NCI-H1048 (cell line): ENCODE measurements around the gene NR1I3.

Experiments
- DNase-seq: peaks from one replicate; lab custom pipeline; 2025; lab: John Stamatoyannopoulos, UW

Gene NR1I3

DNA sequence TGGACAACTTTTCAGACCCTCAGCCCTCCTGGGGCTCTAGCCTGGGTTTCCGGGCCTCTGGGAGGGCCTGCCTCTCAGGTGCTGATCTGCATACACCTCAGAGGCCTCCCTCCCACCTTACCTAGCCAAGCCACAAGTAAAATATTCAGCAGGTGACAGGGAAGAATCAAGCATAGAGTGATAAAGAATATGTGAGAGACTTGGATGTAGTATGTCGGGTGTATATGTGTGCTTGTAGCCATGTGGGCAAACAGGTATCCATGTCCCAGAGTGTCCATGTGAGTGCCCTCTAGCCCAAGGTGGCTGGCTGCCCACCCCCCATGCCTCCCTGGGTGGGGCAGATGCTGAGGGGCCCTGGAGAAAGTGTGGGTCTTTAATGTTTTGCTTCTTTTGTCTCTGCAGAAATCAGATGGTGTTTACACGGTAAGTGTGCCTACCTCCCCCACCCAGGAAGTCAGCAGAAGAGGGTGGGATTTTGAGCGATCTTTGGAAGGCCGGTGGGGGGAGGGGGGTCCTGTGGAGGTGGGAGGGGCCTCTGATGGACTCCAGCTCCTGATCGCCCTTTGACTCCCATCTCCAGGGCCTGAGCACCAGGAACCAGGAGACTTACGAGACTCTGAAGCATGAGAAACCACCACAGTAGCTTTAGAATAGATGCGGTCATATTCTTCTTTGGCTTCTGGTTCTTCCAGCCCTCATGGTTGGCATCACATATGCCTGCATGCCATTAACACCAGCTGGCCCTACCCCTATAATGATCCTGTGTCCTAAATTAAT lies 19.5 kb downstream of the NR1I3 start:
- DNase-seq, result no peak

DNA sequence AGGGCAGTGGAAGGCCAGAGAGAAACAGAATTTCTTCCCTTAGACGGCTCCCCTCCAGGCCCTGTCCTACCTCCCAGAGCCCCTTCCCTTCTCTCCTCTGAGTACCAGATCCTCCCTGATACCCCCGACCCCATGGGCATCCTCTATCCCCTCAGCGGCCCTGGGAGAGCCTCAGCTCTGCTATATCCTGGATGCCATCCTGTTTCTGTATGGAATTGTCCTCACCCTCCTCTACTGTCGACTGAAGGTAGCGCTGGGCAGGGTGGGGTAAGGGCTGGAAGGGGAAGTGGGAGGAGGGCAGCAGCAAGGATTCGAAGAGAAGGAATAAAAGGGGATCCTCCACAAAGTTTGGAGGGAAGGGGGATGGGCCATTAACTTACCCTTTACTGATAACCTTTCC lies 20.2 kb downstream of the NR1I3 start:
- DNase-seq, result no peak

DNA sequence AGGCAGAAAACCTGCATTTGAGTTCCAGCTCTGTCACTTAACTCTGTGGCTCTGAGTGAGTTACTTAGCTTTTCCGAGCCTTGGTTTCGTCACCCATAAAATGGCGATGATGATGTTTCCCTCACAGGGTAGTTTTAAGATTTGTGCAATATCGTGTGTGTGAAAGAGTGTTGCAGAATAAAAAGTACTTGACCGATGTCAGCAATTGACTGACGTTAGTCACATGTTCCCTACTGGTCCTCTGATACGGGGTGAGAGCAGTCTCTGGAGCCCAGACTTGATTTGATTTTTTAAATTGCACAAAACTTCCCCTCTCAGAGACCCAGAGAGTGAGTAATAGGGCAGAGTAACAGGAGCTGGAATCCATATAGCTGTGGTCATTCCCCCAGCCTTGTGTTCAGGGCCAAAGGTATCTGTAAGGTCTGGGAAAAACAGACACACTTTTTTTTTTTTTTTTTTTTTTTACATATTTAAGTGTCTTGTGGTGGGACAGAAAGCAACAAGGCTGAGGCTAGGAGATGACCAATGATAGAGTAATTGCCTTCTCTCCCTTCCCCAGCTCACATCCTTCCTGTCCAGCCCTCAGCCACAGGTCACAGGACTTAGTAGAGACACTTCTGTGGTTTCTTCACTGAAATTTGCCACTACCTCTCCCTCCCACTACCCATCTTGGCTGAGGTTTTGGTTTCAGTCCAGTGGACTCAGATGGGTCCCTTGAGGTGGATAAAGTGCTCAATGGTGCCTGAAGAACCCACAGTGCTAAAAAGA lies 20.9 kb downstream of the NR1I3 start:
- DNase-seq, result no peak

DNA sequence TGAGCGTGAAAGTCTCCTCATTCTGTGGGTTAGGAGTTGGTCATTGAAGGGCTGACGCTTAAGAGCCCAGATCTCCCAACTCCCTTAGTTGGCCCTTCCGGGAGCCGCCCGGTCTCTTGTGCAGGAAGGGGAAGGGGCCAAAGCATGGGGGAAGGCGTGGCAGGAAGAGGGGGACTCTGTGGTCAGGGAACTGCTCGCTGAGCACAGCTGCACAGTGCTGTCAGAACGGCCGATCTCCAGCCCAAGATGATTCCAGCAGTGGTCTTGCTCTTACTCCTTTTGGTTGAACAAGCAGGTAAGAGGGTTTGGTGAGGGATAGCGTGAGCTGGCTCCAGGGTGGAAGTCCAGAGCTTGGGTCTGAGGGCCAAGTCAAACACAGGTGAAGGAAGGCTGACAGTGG lies 22.9 kb downstream of the NR1I3 start, which contains the start of gene FCER1G:
Gene FCER1G, plus strand, starts transcription at position 220 of the 400 bp plus-strand sequence. Its CDS starts 27 bp downstream, at position 247.
- no peak for DNase-seq

DNA sequence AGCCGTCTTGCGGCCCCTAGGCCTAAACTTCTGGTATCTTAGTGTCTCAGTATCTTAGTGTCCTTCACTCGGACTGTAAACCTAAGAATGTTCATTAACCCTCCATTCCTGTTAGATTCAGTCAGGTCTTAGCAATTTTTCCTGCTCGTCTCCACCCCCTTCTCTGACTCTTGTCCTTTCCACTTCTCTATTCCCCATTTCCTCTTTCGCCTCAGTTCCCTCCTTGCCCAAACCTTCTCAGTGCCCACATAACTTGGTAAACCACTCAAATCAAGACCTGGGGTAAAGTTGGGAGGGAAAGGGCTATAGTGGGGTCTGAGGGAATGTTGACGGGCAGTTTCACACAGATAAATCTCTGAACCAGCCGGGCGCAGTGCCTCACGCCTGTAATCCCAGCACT lies 23.6 kb downstream of the NR1I3 start:
- no peak for DNase-seq

DNA sequence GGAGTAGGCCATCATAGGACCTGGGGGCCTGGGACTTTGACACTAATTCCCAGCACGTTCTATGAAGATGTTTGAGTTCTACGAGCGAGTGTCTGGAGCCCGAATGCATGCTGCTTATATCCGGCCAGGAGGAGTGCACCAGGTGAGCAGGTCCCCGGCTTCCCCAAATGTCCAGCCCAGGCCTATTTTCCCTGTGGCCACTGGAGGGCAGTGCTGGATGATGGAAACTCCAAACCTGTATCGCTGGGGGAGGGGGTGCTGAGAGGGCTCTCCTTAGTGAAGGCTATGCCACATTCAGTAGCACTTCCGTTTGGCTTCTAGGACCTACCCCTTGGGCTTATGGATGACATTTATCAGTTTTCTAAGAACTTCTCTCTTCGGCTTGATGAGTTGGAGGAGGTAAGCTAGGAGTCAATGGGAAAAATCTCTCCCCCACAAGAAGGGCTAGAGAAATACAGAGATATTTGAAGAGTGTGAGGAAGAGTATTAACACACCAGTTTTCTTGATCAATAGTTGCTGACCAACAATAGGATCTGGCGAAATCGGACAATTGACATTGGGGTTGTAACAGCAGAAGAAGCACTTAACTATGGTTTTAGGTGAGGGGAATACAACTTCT lies 28.1 kb downstream of the NR1I3 start:
- peak; percentile 39 for DNase-seq

DNA sequence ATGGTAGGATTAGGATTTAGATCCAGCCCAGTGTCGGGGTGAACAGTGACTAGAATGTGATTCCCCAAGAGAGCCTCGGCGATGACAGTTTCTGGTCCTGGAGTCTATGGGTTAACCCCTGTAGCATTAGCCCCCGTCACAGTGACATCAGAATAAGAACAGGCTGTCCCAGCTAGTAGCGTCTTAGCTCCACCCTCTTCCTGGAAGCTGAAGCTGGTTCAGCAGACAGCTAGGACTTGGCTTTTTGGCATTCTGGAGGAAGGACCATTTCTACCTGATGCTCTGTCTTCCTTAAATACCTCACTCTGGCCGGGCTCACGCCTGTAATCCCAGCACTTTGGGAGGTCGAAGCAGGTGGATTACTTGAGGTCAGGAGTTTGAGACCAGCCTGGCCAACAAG lies 30.8 kb downstream of the NR1I3 start:
- DNase-seq, result no peak

DNA sequence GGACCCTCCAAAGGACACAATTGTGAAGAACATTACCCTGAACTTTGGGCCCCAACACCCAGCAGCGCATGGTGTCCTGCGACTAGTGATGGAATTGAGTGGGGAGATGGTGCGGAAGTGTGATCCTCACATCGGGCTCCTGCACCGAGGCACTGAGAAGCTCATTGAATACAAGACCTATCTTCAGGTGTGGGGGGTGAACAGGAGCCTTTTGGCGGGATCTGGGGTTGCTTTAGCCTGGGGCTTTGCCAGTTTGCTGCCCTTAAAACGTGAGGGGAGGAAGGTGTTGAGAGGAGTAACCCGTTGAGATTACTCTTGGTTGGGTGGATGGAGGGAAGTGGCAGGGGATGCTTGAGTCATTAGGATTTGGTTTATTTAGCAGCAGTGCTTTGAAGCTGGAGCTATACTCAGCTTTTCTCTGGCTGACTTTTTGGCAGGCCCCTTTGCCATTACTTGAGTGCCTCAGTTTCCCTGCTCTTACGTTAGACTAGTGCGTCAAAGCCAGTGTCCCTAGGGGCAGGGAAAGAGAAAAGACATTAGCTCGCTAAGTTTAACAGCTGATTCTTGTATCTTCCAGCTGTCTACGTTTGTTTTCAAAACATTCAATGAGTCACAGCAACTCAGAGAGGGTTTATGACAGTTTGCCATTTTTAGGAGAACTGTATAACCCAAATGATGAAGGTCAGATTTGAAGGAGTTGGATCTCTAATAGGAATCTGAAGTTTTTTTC lies 31.4 kb downstream of the NR1I3 start:
- DNase-seq, result no peak

DNA sequence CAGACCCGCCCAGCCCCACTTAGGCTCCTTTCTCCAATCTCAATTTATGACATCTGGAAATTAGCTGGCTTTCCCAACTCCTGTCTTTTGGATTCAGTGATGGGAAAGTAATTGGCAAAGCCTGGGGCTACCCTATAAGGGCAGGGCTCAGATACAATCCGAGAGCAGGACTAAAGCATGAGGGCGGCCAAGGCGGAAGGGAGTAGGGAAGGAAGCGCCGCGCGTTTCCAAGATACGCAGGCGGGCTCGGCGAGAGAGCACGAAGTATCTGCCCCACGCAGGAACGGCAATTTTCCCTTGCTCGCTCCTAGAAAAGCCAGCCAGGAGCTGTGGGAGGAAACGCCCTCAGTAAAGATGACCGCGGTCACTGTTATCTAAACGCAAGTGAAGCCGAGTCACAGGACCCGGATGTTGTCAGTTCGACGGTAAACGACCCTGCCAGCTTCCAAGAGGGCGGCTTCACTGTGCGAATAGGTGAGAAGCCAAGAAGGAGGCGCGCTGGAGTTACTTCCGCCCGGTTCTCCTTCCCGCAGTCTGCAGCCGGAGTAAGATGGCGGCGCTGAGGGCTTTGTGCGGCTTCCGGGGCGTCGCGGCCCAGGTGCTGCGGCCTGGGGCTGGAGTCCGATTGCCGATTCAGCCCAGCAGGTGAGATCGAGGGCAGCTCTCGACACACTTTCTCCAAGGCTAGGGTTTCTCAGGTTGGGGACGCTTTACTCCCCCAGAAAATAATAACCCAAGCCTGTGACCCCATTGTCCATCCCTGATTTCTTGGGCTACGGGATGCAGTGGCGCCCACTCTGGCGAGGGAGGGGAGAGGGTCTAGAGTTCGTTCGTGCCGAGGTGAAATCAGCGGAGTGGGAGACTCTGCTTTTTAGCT lies 35.9 kb downstream of the NR1I3 start, which contains the start of gene NDUFS2:
Gene NDUFS2, plus strand, starts transcription at position 532 of the 877 bp plus-strand sequence. Its CDS starts 19 bp downstream, at position 551.
- peak; percentile 99 for DNase-seq

DNA sequence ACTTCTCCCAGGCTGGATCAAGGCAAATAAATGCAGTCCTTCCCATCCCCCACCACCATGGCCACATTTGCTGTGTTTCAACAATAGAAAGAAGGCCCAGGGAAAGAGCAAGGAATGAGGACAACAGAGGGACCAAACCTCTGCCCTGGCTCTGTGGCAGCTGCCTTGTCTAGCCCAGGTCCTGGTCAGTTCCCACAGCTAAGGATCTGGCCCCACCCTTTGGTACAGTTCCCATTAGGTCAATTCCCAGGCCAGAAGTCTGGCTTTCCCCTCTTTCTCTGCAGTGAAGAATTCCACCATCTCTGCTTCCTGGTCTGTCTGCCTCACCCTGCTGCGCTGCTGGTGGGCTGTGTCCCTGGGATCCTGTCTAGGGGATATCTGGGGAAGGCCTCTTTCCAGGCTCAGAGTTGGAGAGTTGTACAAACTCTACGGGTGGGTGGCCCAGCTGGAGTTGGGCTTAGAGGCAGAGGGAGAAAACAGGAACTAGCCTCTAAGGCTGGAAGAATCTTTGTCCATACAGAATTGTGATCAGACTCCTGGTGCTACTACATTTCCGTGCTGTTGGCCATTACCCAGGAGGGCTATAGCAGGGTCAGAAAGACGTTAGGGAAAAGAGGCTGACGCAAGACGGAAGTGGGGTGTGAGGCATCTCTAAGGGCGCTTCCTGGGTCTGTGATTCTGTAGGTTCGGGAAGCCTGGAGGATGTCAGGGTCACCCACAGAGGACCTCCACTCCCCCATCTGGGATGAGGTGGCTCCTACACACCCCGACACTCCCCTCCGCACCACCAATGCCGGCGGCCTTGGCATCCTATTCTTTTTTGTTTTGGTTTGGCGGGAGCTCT lies 36.8 kb downstream of the NR1I3 start:
- DNase-seq, result no peak

DNA sequence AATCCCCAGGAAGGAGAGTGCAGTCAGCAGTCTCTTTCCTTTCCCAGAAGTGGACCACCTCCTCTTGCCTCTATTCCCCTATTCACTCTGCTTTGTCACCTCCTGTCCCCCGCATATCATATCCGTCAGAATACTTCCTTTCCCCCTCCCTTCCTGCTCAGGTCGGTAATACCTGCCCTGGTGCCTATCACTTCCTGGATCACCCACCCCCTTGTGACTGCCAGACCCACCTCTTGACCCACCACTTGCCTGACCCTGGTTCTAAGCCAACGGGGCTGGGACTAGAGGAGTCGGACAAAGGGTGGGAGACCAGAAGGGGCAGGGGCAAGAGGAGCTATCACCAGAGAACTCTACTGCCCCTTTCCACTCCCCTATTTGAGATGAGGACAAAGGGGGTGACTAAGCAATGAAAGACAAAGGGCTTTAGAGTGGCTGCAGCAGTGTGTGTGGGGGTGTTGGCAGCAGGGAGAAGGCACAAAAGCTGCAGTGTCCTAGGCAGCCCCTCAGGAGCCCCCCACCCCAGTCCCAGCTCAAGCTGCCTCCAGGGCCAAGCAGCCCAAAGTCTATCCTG lies 37.5 kb downstream of the NR1I3 start:
- DNase-seq, result no peak

DNA sequence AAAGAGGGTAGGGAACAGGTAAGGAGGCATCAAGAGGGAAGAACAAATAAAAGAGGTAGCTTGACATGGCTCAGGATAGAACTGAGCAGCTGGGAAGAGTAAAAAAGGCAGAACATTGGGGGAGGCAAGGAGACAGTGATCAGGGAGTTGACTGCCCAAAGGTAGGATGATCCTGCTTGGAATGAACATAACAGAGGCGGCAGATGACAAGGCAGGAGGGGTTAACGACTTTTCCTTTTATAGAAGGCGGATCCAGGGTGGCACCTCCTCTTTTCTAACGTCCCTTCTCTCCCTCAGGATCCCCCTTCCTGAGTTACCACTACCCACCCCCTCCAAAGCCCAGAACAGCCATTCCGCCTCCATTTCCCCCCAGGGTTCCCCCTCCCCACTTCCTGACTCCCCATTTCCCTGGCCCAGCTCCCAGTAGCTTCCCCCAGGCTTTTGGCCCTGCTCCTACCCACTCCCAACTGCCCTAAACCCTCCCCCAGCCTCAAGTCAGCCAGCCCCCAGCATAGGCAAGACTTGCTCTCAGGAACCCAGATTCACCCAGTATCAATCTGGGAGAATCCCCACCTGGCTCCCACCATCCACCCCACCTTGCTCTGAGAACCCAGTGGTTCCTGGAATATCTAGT lies 38.4 kb downstream of the NR1I3 start:
- DNase-seq, result no peak

DNA sequence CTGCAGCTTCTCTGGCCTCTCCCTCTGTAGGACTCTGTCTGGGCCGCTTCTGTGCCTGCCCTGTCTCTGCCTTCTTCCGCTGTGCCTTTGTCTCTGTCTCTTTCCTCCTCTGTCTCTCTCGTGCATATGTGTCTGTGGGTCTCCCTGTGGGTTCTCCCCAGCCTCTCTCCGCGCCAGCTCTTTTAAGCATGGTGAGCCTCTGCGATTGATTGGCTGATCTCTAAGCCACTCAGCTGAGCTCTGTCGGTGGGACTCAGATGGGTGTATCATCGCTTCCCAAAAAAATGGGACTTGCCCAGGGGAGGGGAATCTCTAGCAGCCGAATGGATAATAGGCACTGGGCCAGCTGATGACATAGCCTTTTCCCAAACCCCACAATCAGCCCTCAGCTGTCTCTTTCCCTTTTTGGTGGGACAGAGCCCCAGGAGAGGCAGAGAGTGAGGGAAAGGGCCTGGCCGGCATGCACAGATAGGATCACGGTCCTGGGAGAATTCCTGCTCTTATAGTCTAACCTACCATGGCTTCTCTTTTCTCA lies 39.0 kb downstream of the NR1I3 start, which contains the start of gene ADAMTS4:
Gene ADAMTS4, minus strand, starts transcription at position 158 of the 535 bp plus-strand sequence. CDS start 427 bp downstream, outside the sequence.
- no peak for DNase-seq

DNA sequence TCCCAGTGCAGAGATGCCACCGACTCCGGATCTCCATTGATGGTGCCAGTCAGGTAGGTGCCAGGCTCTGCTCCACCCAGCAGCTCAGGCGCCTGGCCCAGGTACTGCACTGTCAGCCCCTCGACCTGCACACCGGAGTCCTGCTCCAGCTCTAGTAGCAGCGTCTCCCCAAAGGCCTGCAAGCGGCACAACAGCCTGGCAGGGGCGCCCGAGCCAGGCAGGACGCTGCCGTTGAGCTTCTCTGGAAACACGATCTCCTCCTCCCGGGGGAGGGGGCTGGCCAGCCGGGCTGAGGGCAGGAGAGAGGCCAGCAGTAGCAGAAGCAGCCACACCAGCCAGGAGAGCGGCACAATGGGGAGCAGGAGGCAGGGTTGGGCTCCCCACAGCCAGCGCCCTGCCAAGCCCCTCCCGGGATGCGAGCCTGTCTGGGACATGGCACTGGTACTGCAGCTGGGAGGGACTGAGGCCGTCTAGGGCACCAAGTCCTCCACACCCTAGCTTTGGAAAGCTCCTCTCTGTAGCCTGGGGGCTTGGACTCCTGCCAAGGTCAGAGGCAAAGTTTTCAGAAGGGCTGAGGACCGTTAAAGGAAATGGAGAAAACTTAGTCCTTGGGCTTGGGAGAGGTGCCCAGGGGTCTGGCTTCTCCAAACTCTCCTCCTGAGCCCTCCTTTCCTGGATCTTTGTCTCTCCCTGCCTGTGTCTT lies 39.7 kb downstream of the NR1I3 start:
- no peak for DNase-seq

DNA sequence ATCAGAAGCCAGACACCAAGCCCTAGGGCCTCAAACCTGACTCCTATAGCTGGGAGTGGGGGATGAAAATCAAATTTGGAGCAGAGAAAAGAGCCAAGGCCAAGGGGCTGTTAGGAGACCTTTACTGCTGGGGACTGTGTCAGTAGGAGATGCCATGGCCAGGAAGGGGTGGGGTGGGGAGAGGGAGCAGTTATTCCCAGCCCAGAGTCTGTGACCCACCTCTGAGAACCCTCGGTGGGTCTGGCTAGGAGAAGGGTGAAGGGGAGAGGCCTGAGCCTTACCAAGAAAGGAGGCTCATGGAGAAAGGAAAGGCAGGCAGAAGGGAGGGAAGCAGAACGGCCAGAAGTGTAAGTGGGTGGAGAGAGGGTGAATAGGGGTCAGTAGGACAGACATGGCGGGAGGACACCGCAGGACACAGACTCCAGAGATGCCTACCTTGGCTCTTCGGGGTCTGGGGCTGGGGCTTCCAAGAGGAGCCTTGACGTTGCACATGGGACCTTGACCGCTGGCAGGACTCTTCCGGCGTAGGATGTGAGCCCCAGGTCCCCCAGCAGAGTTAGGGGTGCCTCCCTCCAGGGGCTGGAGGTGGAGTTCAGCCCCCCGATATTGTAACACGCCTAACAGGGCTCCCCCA lies 40.3 kb downstream of the NR1I3 start:
- DNase-seq, result no peak

DNA sequence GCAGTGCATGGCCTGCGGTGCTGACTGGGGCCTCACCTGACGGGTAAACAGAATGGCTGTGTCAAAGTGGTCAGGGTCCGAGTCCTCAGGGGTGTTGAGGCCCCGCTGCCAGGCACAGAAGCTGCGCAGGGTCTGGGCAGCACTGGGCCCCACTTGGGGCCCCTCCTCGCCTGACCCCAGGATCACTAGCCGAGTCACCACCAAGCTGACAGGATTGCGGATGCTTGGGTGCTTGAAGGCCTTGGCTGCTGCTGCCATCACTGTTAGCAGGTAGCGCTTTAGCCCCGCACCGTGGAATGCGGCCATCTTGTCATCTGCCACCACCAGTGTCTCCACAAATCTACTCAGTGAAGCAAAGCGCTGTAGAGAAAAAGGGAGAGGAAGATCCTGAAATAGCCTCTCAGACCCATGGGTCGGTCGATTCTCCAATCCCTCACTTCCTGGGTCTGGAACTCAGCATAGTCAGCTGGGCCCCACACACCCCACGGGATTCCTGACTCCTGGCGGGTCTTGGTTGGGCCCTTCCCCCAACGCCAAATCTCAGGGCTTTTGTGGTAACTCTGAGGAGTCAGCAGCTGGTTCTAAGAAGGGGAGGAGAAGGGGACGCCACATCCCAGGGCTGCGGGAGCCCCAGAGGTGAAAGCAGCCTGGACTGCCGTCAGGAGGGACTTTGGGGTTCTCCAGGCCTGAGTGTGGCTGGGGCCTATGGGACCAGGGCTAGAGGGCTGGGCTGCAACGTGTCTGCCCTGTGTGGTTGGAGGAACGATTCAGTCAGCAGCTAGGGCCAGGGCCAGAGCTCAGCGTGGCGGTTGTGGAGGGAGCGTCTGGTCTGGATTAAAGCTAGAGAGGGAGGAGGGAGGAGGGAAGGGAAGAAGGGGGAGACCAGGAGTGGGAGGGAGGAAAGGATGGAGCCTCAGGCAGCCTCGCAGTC lies 41.2 kb downstream of the NR1I3 start:
- DNase-seq, result no peak

DNA sequence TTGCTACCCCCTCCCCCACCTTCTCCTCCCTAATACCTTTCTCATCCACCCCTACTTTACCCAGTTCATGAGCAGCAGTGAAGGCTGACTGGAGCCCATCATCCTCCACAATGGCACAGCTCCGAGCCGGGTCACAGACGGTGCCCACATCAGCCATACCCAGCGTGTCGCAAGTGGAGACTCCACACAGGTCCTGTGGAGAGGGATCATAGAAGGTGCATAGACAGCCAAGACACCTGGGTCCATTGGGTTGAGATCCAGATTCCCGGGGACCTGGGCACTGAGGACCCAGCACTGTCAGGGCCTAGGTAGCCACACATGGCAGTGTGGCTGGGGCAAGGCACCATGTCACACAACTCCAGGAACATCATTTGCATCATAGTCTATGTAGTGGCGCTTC lies 41.9 kb downstream of the NR1I3 start:
- no peak for DNase-seq
